SK-N-SH (cell line): ENCODE data around the gene PRICKLE3.

Experiments used
- EP300 ChIP-seq, 2 experiments: IDR thresholded peaks; 2 replicates each; pipeline versions ENCODE4 v1.4.0 to v1.6.1; 2012; ENCODE audit warnings: borderline replicate concordance in 1 of 2, low read depth in 1 of 2, low read length in 1 of 2
- EZH2phosphoT487 ChIP-seq: fragments of 200-600 bp; sonication (generic); IDR thresholded peaks from 2 replicates; pipeline ENCODE4 v1.6.1; 2017; ENCODE audit warnings: low read depth, mixed run types, mild to moderate bottlenecking, antibody characterized with exemption, moderate library complexity, borderline replicate concordance
- FOXM1 ChIP-seq: IDR thresholded peaks from 2 replicates; pipeline ENCODE4 v1.4.0; 2012; ENCODE audit warnings: low read depth, mild to moderate bottlenecking
- NFIC ChIP-seq: IDR thresholded peaks from 2 replicates; pipeline ENCODE4 v1.4.0; 2012; ENCODE audit warnings: borderline replicate concordance
- POLR2AphosphoS5 ChIP-seq: IDR thresholded peaks from 2 replicates; pipeline ENCODE4 v1.6.1; 2012; ENCODE audit warnings: low read depth, low read length
- TF ChIP-seq, protein P1 (sequence below): fragments of 200-600 bp; sonication (generic); IDR thresholded peaks from 2 replicates; pipeline ENCODE4 v1.6.1; 2017; ENCODE audit warnings: antibody characterized with exemption, mild to moderate bottlenecking, moderate library complexity

GRCh38 chrX:49177873-49178480 is 8.2 kb downstream of the PRICKLE3 start:
- no peak for TF ChIP-seq EP300 (IDR thresholded peaks at IDR 0.05; ENCODE audit: borderline replicate concordance in 1 of 2, low read depth in 1 of 2, low read length in 1 of 2)
- TF ChIP-seq, protein P1, sequence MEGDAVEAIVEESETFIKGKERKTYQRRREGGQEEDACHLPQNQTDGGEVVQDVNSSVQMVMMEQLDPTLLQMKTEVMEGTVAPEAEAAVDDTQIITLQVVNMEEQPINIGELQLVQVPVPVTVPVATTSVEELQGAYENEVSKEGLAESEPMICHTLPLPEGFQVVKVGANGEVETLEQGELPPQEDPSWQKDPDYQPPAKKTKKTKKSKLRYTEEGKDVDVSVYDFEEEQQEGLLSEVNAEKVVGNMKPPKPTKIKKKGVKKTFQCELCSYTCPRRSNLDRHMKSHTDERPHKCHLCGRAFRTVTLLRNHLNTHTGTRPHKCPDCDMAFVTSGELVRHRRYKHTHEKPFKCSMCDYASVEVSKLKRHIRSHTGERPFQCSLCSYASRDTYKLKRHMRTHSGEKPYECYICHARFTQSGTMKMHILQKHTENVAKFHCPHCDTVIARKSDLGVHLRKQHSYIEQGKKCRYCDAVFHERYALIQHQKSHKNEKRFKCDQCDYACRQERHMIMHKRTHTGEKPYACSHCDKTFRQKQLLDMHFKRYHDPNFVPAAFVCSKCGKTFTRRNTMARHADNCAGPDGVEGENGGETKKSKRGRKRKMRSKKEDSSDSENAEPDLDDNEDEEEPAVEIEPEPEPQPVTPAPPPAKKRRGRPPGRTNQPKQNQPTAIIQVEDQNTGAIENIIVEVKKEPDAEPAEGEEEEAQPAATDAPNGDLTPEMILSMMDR: no peak
- no peak for TF ChIP-seq NFIC
- TF ChIP-seq POLR2AphosphoS5: no peak
- no peak for TF ChIP-seq EZH2phosphoT487
- TF ChIP-seq FOXM1: no peak
